MV-4-11 (cell line): Measurements from ENCODE around the gene COL27A1.

Source experiments
- DNase-seq: peaks from one replicate; lab custom pipeline; 2025; lab: John Stamatoyannopoulos, UW

Gene COL27A1

GRCh38 chr9:114206221-114206789, 51.0 kb downstream of the COL27A1 start:
- no peak for DNase-seq

- no peak for DNase-seq
Measured at GRCh38 chr9:114207034-114207810, 51.9 kb downstream of the COL27A1 start.

DNA sequence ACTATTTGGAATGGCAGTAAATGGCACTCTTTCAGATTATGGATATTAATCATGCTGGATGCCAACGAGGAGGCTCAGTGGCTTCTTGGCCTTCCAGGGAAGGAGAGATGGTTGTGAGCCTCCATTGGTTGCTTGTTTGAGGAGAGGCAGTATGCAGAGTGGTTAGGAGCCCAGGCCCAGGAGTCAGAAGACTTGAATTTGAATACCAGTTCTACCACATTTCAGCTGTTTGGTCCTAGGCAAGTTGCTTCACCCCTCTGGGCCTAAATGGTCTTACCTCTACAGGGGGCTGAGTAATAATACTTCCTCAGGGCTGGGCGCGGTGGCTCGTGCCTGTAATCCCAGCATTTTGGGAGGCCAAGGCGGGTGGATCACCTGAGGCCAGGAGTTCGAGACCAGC, 52.5 kb downstream of the COL27A1 start:
- no peak for DNase-seq

DNA sequence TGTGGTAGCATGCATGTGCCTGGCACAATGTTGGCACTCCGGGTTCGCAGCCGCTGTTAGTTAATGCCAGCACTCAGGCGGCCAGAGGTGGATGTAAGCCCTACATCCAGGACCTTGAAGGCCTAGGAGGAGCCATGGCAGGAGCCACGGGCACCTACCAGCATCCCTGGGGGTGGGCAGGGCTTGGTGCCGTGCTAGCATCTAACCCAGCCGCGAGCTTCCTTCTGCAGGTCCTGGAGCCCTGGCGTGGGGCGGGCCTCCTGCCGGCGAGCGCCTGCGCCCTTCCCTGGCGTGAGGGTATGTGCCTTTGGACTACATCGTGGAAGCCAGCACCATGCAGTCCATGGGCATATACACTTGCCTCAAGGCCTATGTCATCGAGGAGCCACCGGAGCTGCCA, 53.8 kb downstream of the COL27A1 start:
- DNase-seq = no peak

GRCh38 chr9:114210136-114210535, 54.8 kb downstream of the COL27A1 start:
- DNase-seq = no peak

DNA sequence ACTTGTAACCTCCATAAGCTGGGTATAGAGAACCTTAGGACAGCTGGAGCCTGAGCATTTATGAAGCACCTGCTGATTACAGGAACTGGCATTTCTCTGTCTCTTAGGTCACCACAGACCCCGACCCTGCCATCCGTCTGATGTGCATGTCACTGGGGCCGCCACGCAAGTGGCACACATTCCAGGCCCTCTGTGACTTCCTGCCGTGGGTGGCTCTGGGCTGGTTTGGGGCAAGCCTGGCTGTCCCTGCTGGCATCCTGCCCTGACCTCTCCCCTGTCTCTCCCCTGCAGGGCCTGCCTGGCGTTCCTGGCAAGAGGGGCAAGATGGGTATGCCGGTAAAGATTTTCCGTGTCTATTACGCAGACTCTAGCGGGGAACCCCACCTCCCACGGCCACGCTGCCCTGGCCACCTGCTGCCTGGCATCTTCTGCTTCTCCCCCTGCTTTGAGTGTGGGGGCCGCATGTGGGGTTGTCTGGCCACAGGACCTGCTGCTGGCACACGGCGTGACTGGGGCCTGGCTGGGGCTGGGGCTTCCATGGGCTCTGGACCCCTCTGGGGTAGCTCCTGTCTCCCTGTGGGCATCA, 55.4 kb downstream of the COL27A1 start:
- no peak for DNase-seq

- no peak for DNase-seq
Measured at GRCh38 chr9:114212826-114213225, 57.5 kb downstream of the COL27A1 start.

- DNase-seq = no peak
Measured at GRCh38 chr9:114213566-114213965, 58.2 kb downstream of the COL27A1 start.

- no peak for DNase-seq
Measured at GRCh38 chr9:114214181-114214580, 58.8 kb downstream of the COL27A1 start.

DNA sequence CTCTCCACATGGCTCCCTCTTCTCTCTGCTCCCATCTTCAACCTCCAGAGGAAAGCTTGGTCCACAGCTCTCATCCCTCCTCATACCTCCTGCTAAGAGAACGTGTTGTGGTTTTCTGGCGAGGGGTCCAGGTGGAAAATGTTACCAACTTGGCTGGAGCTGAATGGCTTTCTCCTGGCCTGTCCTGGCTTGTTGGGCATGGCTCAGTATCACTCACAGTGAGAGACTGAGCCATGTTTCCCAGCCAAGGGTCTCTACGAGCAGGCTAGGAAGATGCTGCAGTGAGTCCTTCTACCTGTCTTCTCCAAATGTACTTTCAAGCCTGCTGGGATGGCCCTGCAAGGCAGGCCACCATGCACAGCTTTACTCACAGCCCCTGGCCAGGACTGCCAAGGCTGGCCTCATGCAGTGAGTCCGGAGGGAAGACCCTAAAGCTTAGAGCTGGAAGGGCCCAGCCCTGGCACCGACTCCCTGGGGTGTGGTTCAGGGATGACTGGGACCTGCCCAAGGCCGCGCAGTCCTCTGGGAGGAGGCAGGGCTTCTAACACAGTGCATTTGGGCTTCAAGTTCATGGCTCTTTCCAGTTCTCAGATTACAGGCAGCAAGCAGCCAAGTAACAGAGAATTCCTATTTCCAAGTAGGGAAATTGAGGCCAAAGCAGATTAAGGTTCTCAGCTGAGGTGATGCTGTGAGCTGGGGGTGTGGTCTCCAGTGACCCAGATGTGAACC, 59.5 kb downstream of the COL27A1 start:
- DNase-seq = no peak

- no peak for DNase-seq
Measured at GRCh38 chr9:114216081-114216480, 60.7 kb downstream of the COL27A1 start.

DNA sequence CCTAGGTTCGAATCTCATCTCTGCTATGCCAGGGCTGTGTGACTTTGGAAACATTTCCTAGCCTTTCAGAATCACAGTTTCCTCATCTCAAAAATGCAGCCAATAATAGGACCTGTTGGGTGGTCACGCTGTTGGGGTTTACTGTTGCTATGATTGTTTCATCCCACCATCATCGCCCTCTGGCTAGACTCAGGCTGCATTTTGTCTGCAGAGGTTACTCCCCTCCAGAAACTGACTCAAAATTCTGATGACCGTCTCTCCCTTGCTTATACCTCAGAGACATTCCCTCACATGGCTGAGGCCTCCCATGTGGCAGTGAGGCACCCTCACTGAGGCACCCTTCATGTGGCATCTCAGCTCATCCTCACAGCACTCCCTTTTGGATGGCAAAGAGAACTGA, 61.6 kb downstream of the COL27A1 start:
- no peak for DNase-seq

- no peak for DNase-seq
Measured at GRCh38 chr9:114218264-114219120, 63.2 kb downstream of the COL27A1 start.

DNA sequence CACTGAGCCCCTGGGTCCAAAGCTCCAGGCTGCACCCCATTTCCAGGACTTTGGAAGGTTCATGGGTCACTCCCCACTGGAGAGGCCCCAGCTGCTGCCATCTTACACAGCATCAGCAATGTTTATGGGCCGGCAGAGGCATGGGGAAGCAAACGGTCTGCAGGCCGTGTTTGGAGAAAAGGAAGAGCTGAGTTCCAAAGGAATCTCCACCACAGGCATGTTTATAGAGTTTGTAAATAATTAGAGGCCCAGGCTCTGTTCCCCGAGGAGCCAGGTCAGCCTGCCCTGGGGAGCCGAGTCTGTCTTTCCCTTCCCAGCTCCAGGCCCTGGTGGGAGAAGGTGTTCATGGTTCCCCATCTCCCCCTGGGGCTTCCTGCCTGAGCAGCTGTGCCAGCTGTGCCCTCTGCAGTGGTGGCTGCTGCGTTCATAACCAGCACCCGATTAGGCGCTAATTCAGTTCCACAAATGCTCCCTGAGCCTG, 64.8 kb downstream of the COL27A1 start:
- DNase-seq = no peak

DNA sequence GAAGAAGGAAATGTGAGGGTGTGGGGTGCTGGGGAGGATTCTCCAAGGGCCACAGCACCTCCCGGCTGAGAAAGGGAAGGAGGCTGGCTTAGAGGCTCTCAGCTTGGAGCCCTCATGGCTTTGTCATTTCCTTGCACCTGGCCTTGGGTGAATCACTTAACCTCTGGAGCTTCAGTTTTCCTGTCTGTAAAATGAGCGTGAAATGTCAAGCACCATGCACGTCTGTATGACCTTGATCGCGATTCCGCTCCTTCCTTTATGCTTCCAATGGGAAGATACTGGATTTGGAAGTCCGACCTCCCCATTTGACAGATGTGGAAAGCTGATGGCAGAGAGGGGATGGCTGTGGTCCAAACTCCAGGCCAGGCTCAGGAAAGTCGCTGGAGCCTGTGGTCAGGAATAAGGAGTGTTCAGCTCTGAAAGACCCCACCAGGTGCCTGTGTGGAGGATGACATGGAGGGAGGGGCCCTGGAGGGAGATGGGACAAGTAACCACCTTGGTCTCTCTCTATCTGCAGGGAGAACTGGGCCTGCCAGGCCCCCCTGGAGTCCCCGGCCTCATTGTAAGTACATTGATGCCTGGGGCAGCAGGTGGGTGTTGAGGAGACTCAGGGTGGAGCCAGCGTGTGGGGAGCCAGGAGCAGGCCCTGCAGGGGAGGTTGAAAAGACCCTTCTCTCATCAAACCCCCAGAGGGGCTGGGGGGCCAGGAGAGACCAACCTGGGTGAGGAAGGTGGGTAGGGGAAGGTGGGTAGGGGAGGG, 66.5 kb downstream of the COL27A1 start:
- no peak for DNase-seq

- peak; percentile 10 for DNase-seq
Measured at GRCh38 chr9:114223564-114224246, 68.4 kb downstream of the COL27A1 start.

DNA sequence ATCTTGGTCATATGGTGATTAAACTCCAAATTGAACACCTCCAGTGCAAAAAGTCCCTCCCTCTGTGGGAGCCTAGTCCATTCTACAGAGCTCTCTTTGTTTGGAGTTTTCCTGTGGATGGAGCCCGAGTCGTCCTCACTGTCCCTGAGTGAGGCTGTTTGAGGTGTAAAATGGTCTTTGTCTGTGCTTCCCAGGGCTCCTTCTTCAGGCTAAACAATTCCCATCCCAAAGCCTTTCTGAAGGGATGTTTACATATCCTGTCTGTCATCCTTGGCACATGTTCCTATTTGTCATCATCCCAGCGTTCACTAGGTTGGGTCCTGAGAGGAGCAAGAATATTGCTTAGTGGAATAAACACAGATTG, 68.9 kb downstream of the COL27A1 start:
- no peak for DNase-seq

GRCh38 chr9:114225561-114226212, 70.3 kb downstream of the COL27A1 start:
- no peak for DNase-seq

GRCh38 chr9:114226246-114227055, 71.1 kb downstream of the COL27A1 start:
- no peak for DNase-seq
